ENCODE data around the gene CCDC9B.

The CCDC9B gene

GRCh38 chr15:40307421-40308211, 33.1 kb downstream of the CCDC9B start, which contains the start of gene PLCB2:
Gene PLCB2, minus strand, starts transcription at chr15:40307935. Its CDS starts 263 bp downstream, at chr15:40307672.
- peak; percentile 32 for DNase-seq (ENCODE audit: low spot score)

GRCh38 chr15:40306908-40307307, 33.8 kb downstream of the CCDC9B start:
- no peak for DNase-seq (ENCODE audit: low spot score)

DNA sequence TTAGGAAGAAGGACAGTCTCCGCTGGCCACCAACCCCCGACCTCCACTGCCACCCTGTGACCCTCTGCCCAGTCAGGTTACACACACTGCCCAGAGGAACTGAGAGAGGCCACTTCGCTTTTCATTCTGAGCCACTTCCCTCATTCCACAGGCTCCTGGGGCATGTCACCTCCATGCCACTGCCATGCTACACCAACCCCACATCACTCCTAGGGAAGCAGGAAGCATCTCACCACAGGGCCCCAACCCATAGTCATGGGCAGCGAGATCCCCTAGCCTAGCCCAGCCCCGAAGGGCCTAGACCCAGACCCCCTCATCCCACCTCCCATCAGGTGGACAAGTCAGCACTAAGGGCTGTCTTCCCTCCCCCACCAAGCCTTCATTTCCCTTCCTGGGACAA, 34.4 kb downstream of the CCDC9B start:
- DNase-seq (ENCODE audit: low spot score) = peak; percentile 73

DNA sequence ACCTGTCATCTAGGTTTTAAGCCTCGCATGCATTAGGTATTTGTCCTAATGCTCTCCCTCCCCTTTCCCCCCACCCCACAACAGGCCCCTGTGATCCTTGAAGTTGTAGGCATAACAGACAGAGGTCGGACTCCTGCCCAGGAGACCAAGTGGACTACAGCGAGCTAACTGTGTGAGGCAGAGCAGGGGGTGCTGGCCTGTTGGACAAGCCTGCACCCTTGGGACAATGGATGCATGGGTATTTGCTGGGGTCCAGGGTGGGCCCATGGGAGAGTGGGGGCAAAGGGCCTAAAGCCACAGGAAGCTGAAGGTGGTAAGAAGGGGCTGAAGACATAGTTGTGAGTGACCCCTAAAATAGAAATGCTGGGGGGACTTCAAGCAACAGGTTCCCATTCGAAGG, 35.5 kb downstream of the CCDC9B start:
- DNase-seq (ENCODE audit: low spot score) = no peak

DNA sequence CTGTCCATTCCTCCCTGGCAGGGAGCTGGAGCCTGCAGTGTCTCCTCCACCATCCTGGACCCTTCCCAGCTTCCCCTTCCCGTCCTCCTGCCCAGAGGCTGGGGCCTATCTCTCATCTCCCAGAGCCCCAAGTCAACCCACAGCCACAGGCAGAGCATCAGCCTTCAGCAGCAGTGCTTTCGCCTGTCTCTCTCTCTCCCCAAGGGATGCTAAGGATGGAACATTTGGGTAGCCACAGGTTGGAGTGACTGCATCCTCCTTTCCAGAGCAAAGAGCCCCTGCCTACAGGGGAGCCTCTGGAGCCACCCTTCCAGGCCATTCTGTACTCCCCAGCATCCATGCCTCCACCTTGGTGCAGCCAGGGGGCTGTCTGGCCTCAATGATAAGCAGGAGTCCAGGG, 37.2 kb downstream of the CCDC9B start:
- no peak for DNase-seq (ENCODE audit: low spot score)

GRCh38 chr15:40302981-40303380, 37.8 kb downstream of the CCDC9B start:
- no peak for DNase-seq (ENCODE audit: low spot score)

DNA sequence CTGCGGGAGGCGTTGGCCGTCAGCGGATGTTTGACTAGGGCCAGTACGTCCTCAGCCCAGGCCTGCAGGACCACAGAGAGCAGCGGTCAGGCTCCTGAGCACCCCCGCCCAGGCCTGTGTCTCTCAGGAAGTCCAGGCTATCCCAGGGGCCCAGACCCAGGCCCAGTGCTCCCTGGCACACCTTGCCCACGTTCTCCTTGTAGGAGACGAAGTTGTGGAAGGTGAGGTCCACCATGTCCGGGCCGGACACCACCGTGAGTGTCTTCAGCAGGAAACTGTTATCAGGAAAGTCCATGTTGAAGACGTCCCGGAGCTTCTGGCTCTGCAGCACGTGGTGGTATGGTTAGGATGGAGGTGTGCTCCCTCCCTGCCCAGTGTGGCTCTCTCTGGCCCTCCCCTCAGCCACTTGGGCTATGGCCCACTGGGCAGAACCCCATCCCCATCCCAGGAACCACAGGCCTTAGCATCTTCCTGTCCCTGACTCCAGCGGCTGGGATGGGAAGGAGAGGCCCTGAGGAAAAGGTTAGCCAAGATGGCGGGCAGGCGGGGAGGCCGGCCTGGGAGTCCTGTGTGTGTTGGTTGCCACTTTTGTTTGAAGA, 38.4 kb downstream of the CCDC9B start:
- no peak for DNase-seq (ENCODE audit: low spot score)

DNA sequence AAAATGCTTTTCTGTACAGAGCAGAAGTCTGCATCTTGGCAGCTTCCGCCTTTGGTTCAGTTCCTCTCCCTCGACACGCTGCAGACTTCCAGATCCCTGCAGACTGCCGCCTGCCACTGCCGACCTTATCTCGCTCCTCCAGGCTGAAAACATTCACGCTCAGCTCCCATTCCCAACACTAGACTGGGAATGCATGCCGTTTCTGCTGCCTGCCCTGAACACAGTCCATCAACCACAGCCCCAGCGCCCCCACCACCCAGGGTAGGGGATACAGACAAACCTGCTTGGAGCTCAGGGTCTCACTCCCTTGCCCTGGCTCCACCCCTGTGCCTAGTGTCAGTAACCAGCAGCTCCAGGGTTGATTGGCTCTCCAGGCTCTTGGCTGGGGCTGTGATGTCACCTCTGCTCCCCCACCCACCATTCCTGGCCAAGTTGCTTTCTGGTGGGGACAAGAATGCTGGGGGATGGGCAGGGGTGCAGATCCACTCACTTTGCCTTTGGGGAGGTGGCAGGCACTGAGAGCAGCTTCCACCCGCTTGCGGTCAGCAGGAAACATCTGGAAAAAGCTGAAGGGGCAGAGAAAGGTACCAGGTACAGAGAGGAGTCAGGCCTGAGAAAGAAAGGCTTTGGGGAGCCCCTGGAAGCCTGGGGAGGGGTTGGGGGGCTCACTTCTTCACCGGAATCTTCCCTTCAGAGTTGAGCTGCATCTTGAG, 39.1 kb downstream of the CCDC9B start:
- DNase-seq (ENCODE audit: low spot score) = no peak

DNA sequence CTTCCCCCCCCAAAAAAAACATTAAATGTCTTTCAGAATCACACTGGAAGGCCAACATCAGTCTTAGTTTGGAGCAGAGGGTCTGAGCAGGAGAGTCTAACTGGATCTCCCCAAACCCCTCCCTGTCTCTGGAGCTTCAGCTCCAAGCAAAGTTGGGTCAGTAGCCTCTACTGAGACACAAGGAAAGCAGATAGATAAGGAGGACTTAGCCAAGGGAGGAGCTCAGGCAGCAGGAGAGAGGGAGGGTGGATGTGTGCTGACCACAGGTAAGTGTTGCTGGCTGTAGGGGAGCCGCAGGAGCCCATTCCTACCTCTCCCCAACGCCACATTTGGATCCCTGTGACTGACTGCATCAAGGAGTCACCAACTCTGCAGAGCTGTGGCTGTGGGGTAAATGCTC, 40.0 kb downstream of the CCDC9B start:
- no peak for DNase-seq (ENCODE audit: low spot score)

DNA sequence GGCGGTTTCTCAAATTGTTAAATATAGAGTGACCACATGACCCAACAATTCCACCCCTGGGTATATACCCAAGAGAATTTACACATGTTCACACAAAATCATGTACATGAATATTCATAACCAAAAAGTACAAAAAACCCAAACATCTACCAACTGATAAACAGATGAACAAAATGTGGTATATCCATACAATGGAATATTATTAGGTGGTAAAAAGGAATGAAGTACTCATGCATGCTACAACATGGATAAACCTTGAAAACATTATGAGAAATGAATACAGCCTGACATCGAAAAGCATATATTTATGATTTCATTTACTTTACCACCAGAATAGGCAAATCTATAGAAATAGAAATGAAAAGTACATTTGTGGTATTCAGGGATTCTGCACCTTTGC, 40.4 kb downstream of the CCDC9B start:
- DNase-seq (ENCODE audit: low spot score) = no peak

DNA sequence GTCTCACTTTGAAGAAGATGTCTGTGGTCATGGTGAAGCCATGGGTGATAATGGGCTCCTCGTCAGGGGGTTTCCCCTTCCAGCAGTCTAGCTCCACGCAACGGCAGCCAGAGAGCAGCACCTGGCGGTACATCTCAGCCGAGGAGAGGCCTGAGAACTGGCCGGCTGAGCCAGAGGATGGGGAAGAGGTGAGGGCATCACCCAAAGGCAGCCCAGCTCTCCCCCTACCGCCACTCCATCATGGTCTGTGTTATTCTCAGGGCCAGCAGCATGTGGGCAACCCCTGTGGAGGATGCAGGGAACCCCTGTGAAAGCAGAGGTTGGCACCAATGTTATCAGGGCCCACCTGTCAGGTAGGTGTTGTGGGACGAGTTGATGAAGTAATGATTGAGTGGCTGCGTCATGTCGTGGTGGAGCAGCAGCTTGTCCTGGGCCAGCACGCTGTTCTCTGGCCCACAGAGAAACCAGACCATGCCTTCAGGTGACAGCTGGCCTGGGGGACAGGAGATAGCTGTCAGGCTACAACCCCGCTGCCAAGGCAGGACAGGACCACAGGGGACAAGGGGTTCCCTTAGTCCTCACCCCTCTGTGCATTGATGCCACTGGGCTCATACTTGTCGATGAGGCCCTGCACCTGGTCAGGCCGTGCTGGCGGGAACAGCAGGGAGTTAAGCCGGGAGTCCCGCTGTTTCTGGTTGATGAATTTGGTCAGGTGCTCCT, 42.4 kb downstream of the CCDC9B start:
- no peak for DNase-seq (ENCODE audit: low spot score)

- DNase-seq (ENCODE audit: low spot score) = no peak
Observed at GRCh38 chr15:40297356-40297755, 43.4 kb downstream of the CCDC9B start.

- no peak for DNase-seq (ENCODE audit: low spot score)
Observed at GRCh38 chr15:40296561-40297230, 44.0 kb downstream of the CCDC9B start.

DNA sequence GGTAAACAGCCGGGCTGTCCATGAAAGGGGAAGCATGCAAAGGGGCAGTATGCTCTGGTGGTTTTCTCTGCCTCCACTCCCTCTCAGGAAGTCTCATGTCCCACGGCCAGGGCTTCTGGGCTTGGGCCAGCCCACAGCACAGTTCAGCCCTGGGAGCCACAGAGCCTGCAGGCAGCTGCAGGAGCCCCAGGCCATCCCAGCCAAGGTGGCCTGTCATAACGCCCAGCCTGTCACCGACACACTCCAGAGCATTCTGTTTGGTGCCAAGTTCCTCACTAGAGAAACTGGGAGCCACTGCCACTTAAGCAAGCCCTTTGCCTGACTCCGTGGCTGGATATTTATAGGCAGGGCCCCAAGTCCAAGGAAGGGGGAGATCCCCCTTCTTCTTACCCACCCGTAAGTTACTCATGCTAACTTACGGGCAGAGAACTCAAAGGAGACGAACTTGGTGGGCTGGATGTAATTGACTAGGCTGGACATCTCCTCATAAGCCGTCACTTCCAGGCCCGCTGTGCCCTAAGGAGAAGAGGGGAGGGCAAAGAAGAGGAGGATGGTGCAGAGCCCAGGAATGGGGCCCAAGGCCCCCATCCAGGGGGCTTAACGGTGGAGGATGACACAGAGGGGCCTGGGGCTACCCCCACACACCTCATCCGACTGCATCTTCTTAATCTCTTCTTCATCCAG, 44.7 kb downstream of the CCDC9B start:
- DNase-seq (ENCODE audit: low spot score) = no peak

- no peak for DNase-seq (ENCODE audit: low spot score)
Observed at GRCh38 chr15:40295297-40295696, 45.4 kb downstream of the CCDC9B start.

DNA sequence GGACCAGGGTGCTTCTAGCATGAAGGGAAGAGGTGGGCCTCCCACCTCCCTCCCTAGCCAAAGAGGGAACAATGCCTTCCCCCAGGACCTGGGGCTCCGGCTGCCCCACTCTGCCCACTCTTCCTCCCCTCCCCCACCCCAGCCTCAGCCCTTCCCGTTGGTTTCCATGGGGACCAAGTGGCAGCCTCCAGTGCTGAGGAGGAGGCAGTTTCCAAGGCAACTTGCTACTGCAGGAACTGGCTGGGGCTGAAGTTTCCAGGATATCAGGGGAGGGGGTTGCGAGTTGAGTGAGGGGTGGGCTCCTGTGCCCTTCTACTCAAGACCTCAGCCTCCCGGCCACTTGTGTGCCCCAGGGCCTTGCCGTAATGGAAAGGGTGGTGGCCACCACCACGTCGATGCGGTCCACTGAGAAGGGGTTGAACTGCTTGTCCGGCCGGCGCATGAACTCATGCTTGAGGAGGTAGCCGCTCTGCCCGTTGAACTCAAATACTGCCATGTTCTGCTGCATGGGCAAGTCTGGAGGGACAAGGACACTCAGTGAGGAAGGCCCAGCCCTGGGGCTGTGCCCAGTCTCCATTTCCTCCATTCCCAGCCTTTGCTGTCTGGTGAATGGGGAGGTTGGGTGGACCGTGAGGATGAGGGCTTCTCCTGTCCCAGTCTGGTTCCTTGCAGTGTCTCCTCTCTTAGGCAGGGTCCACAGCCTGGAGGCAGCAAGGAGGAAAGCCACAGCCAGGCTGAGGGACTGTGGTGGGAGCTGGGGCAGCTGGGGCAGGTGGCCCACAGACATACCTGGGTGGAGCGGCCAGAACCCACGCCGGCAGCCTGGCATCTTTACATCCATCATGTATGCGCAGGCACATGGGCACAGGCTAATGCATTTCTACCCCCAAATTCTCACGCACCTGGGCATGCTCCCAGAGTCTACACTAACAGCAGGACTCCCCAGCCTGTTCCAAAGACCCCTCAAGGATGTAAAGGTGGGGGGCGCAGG, 46.5 kb downstream of the CCDC9B start:
- DNase-seq (ENCODE audit: low spot score) = no peak

DNA sequence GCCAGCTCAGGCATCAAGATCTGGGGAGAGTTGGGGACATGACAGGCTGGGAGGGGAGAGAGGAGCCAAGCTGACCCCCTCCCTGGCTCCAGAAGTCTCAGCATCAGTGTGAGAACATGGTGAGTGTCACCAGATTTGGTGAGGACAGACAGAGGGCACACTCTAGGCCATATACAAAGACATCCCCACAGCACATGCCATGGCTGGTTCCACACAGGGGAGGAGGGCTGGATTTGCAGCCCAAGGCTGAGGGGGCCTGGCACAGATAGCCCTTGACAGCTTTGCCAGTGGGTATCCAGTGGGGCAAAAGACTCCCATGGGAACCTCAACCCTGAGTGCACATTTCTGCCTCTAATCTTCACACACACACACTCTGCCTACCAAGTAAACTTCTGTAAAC, 47.7 kb downstream of the CCDC9B start:
- DNase-seq (ENCODE audit: low spot score) = no peak

DNA sequence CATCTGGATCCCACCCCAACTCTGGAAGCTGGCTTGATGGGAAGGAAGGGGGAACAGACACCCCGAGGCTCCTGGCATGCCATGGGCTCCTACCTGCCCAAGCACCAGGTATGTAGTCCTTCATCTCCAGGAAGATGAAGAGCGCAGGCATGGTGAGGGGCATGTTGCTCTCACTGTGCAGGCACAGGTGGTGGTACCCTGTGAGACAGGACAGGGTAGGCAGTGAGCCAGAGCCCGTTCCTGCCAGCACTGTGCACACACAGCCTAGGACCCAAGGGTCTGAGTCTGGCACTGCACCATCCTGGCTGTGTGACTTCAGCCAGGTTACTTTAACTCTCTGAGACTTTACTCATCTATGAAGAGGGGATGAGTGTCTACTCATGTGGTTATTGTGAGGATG, 48.5 kb downstream of the CCDC9B start:
- no peak for DNase-seq (ENCODE audit: low spot score)

- DNase-seq (ENCODE audit: low spot score) = no peak
Observed at GRCh38 chr15:40290918-40291574, 49.7 kb downstream of the CCDC9B start.

DNA sequence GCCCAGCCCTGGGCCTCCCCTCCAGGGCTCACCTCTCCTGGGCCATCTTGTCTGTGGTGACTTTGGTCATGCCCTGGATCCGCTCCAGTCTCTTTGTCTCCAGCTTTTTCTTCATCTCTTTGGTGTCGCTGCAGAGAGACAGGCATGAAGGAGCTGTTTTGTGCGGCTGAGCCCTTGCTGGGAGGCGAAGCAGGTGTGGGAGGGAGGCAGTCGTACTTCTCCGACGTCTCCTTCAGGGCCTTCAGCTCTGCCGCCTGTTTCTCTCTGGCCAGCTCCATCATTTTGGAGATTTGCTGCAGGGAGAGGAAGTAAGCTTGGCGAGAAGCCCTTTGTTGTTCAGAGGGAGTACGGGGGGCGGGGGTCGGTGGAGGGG, 50.2 kb downstream of the CCDC9B start:
- no peak for DNase-seq (ENCODE audit: low spot score)

Measured in pons (tissue), 1 donor.